ENCODE measurements around the gene STAT5B. TPM values are rescaled to one million over a fixed set of nuclear protein-coding genes. Genes with fewer than 3 reads are reported as not detected.

Gene STAT5B
- total RNA-seq, 1 donor from 2014 or later = 23.1 TPM

GRCh38 chr17:42274812-42275526 lies 1.2 kb downstream of the STAT5B start:
- Histone ChIP-seq H3K27me3 (ENCODE audit: insufficient read depth, low read length) (no peaks in the 10 kb centered on the region), H3K4me2 (ENCODE audit: low read length) (peak overlapping the region; percentile 99), H3K36me3 (ENCODE audit: insufficient read depth, low read length) (no peaks in the 10 kb centered on the region), H3K4me1 (ENCODE audit: insufficient read depth, low read length) (peaks cover 23% of the 10 kb centered on the region), H3K9ac (ENCODE audit: low read length) (peak overlapping the region; percentile 85), H3K9me3 (ENCODE audit: insufficient read depth, low read depth, low read length) (no peaks in the 10 kb centered on the region), H3K79me2 (ENCODE audit: insufficient read depth, low read length) (peaks cover 59% of the 10 kb centered on the region), H4K20me1 (ENCODE audit: insufficient read depth, low read length) (peaks cover 51% of the 10 kb centered on the region), H3K4me3 (ENCODE audit: insufficient read depth, low read depth, low read length) (peak overlapping the region; percentile 76), H2AFZ (ENCODE audit: low read depth, low read length) (peak overlapping the region; percentile 54), H3K27ac (ENCODE audit: low read depth, low read length) (peak overlapping the region; percentile 75)
- Mint-ChIP-seq H3K36me3 (ENCODE audit: low read depth, unreplicated experiment) (no peaks in the 10 kb centered on the region), H3K4me3 (ENCODE audit: unreplicated experiment) (peak overlapping the region; percentile 94), H3K27ac (ENCODE audit: unreplicated experiment) (peak overlapping the region; percentile 88), H3K4me1 (ENCODE audit: low read depth, unreplicated experiment) (peaks cover 18% of the 10 kb centered on the region), H3K9me3 (ENCODE audit: unreplicated experiment) (no peaks in the 10 kb centered on the region), H3K27me3 (ENCODE audit: low read depth, unreplicated experiment) (peaks cover 3% of the 10 kb centered on the region)
- no peak for DNase-seq (ENCODE audit: low read depth)
- TF ChIP-seq CTCF (IDR thresholded peaks at IDR 0.05; ENCODE audit: insufficient read depth, low read depth, low read length) (no peak), EZH2 (IDR thresholded peaks at IDR 0.05; ENCODE audit: insufficient read depth, low read length) (no peak)
- no peak for FAIRE-seq

GRCh38 chr17:42274253-42274542 lies 2.0 kb downstream of the STAT5B start:
- H3K9me3 Mint-ChIP-seq (ENCODE audit: unreplicated experiment) = no peaks in the 10 kb centered on the region
- no peak for DNase-seq (ENCODE audit: low read depth)
- Histone ChIP-seq H3K4me3 (ENCODE audit: insufficient read depth, low read depth, low read length) (no peak overlapping the region), H3K4me2 (ENCODE audit: low read length) (peak overlapping the region; percentile 99), H4K20me1 (ENCODE audit: insufficient read depth, low read length) (peaks cover 57% of the 10 kb centered on the region), H3K27me3 (ENCODE audit: insufficient read depth, low read length) (no peaks in the 10 kb centered on the region), H3K79me2 (ENCODE audit: insufficient read depth, low read length) (peaks cover 67% of the 10 kb centered on the region), H3K27ac (ENCODE audit: low read depth, low read length) (no peak overlapping the region), H3K36me3 (ENCODE audit: insufficient read depth, low read length) (no peaks in the 10 kb centered on the region), H3K4me1 (ENCODE audit: insufficient read depth, low read length) (peaks cover 23% of the 10 kb centered on the region), H3K9ac (ENCODE audit: low read length) (no peak overlapping the region), H2AFZ (ENCODE audit: low read depth, low read length) (no peak overlapping the region), H3K9me3 (ENCODE audit: insufficient read depth, low read depth, low read length) (no peaks in the 10 kb centered on the region)
- no peaks in the 10 kb centered on the region for H3K36me3 Mint-ChIP-seq (ENCODE audit: low read depth, unreplicated experiment)
- H3K4me1 Mint-ChIP-seq (ENCODE audit: low read depth, unreplicated experiment) = peaks cover 18% of the 10 kb centered on the region
- H3K27me3 Mint-ChIP-seq (ENCODE audit: low read depth, unreplicated experiment) = no peaks in the 10 kb centered on the region
- no peak for FAIRE-seq
- H3K27ac Mint-ChIP-seq (ENCODE audit: unreplicated experiment) = no peak overlapping the region
- TF ChIP-seq CTCF (IDR thresholded peaks at IDR 0.05; ENCODE audit: insufficient read depth, low read depth, low read length) (no peak), EZH2 (IDR thresholded peaks at IDR 0.05; ENCODE audit: insufficient read depth, low read length) (no peak)
- peak overlapping the region; percentile 94 for H3K4me3 Mint-ChIP-seq (ENCODE audit: unreplicated experiment)

All from astrocyte (in vitro differentiated cells and primary cell).